HG03097 (cell line): Measurements from ENCODE around the gene LAX1.

Experiments used
- ATAC-seq: cut with Tn5 transposase; IDR thresholded peaks from one replicate; pipeline ENCODE4 v1.9.1; 2021; ENCODE audit not compliant: unreplicated experiment, low FRiP score

The LAX1 gene

DNA sequence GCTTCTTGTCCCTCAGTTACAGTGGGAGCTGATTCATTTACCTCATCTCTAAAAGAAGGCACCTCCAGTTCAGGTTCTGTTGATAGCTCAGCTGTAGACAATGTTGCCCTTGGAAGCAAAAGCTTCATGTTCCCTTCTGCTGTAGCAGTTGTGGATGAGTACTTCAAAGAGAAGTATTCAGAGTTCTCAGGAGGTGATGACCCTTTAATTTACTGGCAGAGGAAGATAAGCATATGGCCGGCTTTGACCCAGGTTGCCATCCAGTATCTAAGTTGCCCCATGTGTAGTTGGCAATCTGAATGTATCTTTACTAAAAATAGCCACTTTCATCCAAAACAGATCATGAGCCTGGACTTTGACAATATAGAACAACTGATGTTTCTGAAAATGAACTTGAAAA is 35.0 kb downstream of the LAX1 start:
- ATAC-seq = no peak

DNA sequence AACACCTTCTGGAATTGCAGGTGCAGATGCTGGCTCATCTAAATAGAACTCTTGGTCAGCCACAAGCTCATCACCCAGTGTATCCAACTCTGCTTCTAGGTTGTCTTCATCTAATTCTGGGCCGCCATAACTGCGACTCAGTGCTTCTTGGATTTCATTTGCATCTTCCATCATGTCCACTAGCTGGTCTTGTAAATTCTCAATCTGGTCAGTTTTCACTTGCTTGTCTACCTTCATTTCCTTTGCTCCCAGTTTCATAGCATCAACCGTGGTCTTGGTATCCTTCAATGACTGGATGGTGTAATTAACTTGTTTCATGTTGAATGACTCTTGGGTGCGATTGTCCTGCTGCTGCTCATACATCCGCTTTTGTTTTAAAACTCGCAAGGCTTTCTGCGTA is 40.7 kb downstream of the LAX1 start:
- no peak for ATAC-seq

DNA sequence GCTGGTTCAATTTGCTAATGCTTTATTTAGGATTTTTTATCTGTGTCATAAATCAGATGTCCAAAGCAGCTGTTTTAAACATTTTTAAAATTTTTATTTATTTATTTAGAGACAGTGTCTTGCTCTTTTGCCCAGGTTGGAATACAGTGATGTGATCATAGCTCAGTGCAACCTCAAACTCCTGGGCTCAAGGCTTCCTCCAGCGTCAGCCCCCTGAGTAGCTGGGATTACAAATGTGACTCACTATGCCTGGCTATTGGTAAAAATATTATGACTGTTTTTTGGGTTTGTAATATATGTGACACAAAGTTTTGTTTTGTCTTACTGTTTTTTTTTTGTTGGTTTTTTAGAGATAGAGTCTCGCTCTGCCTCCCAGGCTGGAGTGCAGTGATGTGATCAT is 42.2 kb downstream of the LAX1 start:
- no peak for ATAC-seq

DNA sequence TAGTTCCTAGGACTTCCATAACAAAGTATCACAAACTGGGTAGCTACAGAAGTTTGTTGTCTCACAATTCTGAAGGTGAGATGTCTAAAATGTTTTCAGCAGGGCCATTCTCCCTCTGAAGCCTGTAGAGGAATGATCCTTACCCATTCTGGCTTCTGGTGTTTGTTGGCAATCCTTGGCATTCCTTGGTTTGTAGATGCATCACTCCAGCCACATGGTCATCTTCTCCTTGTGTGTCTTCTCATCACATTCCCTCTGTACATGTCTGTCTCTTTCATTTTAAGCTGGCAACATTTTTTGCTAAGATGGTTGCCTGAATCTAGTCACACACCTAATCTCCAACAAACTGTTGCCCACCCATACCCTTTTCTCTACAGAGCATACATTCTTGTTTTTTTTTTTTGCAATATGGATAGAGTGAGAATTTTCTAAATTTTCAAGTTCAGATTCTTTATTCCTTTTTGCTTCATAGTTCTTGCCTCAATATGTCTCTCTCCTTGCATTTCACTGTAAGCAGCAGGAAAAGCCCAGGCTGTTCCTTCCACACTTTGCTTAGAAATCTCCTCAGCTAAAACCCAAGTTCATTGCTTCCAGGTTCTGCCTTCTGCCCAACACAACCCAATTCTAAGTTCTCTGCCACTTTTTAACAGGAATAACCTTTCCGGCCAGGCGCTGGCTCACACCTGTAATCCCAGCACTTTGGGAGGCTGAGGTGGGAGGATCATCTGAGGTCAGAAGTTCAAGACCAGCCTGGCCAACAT is 48.8 kb downstream of the LAX1 start:
- no peak for ATAC-seq

DNA sequence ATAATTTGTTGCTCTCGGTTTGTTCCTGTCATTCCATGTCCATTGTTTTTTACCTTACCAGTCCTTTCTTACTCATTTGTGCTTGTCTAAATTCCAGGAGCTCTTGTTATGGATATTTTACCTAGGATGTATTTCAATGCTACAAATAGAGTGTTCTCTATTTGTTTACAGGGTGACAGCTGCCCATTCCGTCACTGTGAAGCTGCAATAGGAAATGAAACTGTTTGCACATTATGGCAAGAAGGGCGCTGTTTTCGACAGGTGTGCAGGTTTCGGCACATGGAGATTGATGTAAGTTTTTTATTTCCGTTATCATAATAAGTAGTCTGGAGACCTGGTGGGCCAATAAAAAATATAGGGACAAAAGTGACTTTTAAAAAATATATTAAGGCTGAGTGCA is 53.4 kb downstream of the LAX1 start:
- no peak for ATAC-seq

DNA sequence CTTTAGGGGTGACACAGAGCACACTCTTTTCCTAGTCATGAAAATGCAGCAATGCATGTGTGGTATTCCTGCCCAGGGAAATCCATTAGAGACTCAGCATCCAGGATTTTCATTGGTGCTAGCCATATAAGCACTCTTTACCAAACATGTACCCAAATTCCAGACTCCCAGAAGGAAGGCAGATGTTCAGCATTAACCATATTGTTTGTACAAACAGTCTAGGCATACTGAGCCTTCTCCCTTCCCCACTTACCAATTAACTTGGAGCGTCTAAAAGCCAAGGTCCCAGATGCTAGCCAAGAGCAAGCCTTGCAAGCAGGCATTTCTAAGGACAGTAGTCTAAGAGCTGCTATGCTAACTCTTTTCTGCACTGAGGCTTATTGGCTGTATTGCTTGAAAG is 58.3 kb downstream of the LAX1 start:
- no peak for ATAC-seq
